ENCODE results near the gene MICAL1.

DNA sequence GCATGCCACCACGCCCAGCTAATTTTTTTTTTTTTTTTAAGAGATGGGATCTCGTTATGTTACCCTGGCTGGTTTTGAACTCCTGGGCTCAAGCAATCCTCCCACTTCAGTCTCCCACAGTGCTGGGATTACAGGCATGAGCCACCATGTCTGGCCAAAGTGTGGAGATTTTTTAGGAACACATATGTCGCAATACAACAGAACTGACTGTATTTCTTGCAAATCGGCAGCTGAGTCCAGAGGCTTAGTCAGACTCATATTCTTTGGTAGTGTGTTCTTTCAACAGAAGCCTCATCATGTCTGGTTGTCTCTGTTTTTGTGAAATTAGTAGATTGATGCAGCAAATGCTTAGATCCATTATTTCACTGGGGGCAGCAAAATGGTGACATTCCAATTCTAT, 49.4 kb downstream of the MICAL1 start:
- no peak for TF ChIP-seq POLR2A (IDR thresholded peaks at IDR 0.05; ENCODE audit: low read length)
- no peak for TF ChIP-seq MAFK (IDR thresholded peaks at IDR 0.05; ENCODE audit: partially characterized antibody)
- TF ChIP-seq, protein P1, sequence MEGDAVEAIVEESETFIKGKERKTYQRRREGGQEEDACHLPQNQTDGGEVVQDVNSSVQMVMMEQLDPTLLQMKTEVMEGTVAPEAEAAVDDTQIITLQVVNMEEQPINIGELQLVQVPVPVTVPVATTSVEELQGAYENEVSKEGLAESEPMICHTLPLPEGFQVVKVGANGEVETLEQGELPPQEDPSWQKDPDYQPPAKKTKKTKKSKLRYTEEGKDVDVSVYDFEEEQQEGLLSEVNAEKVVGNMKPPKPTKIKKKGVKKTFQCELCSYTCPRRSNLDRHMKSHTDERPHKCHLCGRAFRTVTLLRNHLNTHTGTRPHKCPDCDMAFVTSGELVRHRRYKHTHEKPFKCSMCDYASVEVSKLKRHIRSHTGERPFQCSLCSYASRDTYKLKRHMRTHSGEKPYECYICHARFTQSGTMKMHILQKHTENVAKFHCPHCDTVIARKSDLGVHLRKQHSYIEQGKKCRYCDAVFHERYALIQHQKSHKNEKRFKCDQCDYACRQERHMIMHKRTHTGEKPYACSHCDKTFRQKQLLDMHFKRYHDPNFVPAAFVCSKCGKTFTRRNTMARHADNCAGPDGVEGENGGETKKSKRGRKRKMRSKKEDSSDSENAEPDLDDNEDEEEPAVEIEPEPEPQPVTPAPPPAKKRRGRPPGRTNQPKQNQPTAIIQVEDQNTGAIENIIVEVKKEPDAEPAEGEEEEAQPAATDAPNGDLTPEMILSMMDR (IDR thresholded peaks at IDR 0.05), result no peak
- TF ChIP-seq CEBPB (IDR thresholded peaks at IDR 0.05), result peak; percentile 21 to 47; a peak in 3 of 4 replicates
- TF ChIP-seq MYC (IDR thresholded peaks at IDR 0.05; ENCODE audit: borderline replicate concordance, low read length), result no peak
- TF ChIP-seq, protein P2, sequence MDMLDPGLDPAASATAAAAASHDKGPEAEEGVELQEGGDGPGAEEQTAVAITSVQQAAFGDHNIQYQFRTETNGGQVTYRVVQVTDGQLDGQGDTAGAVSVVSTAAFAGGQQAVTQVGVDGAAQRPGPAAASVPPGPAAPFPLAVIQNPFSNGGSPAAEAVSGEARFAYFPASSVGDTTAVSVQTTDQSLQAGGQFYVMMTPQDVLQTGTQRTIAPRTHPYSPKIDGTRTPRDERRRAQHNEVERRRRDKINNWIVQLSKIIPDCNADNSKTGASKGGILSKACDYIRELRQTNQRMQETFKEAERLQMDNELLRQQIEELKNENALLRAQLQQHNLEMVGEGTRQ (IDR thresholded peaks at IDR 0.05), result no peak

Data from A549 (cell line).